Urothelium cell line (cell line): ENCODE data around the gene XG.
"Not testable (repeated sequence)": the region's sequence is repeated elsewhere in the genome, so short reads cannot be mapped to it uniquely, and the experiment has no call there.

Source experiments
- DNase-seq: peaks from one replicate; pipeline ENCODE4 v3.0.0; 2011; ENCODE audit warnings: low spot score, mixed read lengths
- FAIRE-seq: peaks from 2 replicates; lab custom pipeline; 2011; peaks lifted over from hg19 to GRCh38; lab: Jason Lieb, UNC

XG gene

GRCh38 chrX:2774776-2775175 is 22.9 kb downstream of the XG start:
- DNase-seq (no peak), FAIRE-seq (no peak)

DNA sequence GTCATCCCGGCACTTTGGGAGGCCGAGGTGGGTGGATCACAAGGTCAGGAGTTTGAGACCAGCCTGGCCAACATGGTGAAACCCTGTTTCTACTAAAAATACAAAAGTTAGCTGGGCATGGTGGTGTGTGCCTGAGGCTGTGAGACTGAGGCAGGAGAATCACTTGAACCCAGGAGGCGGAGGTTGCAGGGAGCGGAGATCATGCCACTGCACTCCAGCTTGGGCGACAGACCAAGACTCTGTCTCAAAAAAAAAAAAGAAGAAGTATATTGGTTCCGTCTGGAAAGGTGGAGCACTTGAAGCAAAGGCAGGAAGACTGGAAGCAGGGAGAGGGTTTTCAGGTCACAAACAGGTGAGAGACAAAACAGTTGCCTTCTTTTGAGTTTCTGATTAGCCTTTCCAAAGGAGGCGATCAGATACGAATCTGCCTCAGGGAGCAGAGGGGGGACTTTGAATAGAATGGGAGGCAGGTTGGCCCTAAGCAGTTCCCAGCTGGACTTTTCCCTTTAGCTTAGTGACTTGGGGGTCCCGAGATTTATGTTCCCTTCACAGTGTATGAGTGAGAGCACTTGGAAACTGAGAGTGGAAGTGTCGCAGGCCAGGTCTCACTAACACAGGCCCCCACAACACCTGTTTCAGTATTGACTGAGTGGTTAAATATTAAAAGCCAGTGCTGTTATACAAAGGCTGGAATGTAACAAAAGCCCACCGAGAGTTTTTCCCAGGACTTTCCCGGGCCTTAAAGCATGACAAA is 28.8 kb downstream of the XG start:
- DNase-seq, FAIRE-seq: not testable (repeated sequence)

DNA sequence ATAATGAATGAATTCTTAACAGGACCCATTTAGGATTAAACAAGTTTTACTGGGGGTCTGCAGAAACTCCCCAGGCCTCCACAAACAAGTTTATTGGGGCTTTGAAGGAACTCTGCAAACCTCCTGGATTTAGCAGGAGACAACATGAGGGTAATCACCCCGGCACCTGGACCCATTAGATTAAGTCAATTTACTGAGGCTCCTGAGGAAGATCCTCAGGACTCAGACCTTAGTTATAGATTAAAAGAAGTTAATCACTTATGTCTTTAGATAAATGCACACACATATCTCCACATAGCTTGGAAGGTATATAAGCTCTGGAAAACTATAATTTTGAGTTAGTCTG is 29.4 kb downstream of the XG start:
- no peak for FAIRE-seq

GRCh38 chrX:2781698-2782097 is 29.9 kb downstream of the XG start:
- no peak for DNase-seq
- no peak for FAIRE-seq

More for the DNA sequence above, 29.4 kb downstream of the XG start:
- no peak for DNase-seq

GRCh38 chrX:2782171-2782570 is 30.3 kb downstream of the XG start:
- FAIRE-seq: no peak
- DNase-seq: no peak

DNA sequence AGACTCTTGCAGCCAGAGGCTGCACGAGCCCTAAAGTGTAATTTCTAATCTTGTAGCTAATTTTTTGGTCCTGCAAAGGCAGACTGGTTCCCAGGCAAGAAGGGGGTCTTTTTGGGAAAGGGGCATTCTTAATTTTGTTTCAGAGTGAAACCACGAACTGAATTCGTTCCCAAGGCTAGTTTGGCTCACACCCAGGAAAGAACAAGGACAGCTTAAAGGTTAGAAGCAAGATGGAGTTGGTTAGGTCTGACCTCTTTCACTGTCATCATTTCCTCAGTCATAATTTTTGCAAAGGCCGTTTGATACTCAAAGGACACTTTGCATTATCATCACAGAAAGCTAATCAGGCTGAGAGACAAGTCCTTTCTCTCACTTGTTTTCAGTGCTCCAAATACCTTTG is 30.9 kb downstream of the XG start:
- FAIRE-seq (no peak), DNase-seq (no peak)

DNA sequence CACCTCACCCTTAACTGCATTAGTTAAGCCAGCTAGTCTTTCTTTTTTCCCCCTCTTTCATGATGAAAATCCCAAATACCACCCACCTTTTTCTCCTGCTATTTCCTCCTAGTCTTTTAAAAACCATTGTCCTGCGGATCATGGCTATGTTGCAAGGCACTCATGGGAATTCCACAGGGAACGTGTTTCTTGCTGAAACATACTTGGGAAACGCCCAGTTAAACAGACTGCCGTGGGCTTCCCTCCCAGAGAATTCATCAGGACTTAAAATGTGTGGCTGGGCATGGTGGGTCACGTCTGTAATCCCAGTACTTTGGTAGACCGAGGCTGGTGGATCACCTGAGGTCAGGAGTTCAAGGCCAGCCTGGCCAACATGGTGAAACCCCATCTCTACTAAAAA is 32.2 kb downstream of the XG start:
- no peak for FAIRE-seq
- DNase-seq: no peak

- DNase-seq (no peak), FAIRE-seq (no peak)
Observed at GRCh38 chrX:2785538-2785937, 33.7 kb downstream of the XG start.

DNA sequence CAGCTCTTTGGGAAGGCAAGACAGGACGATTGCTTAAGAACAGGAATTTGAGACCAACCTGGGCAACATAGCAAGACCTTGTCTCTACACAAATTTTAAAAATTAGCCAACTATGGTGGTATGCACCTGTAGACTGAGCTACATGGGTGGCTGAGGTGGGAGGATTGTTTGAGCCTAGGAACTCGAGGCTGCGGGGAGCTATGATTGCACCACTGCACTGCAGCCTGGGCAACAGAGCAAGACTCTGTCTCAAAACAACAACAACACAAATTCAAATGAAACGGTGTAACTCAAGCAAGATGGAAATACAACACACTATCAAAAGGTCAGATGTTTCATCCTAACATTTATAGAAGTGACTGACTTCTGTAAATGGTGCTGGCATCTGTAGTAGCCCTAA is 37.1 kb downstream of the XG start:
- DNase-seq (no peak), FAIRE-seq (no peak)

GRCh38 chrX:2789569-2789968 is 37.7 kb downstream of the XG start:
- no peak for FAIRE-seq
- DNase-seq: no peak

GRCh38 chrX:2793752-2794151 is 41.9 kb downstream of the XG start:
- no peak for FAIRE-seq
- no peak for DNase-seq

- no peak for FAIRE-seq
Observed at GRCh38 chrX:2794336-2794735, 42.5 kb downstream of the XG start.

DNA sequence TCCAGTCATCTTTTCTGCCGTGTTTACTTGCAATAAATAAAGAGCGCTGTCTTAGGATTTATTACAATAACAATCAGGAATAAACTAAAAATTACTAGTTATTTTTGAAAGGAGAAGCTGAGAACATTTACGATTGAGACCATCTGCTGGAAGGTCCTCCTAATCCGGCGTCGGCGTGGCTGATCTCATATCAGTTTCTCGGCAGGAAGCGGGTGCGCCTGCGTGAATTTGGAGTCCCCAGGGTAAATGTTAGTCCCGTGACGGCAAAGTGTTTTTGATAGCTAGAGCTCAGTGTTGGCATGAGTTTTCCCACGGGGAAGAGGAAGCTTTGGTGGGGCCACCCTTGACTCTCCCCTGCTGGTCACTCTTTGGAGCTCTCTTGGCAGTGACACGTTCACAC is 45.0 kb downstream of the XG start:
- FAIRE-seq: not testable (repeated sequence)

More at GRCh38 chrX:2794336-2794735, 42.5 kb downstream of the XG start:
- DNase-seq: no peak

DNA sequence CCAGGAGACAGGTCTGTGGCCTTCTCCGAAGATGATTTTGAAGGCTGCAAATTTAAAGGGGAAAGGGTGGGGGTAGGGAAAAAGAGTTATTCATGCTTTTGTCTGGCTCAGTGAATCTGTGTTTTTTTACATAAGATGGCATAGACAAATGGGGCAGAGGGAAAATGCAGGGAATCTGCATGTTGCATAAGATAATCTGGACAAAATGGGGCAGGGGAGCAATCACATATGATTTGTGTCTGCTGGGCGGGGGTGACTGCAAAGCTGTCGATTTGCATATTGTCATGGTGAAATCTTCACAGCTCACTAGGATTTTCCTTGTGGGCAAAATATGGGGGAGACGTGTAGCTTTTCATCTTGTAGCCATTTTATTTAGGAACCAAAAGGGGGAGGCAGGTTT is 47.5 kb downstream of the XG start:
- FAIRE-seq (no peak), DNase-seq (no peak)

More for the DNA sequence above, 45.0 kb downstream of the XG start:
- not testable (repeated sequence) for DNase-seq

DNA sequence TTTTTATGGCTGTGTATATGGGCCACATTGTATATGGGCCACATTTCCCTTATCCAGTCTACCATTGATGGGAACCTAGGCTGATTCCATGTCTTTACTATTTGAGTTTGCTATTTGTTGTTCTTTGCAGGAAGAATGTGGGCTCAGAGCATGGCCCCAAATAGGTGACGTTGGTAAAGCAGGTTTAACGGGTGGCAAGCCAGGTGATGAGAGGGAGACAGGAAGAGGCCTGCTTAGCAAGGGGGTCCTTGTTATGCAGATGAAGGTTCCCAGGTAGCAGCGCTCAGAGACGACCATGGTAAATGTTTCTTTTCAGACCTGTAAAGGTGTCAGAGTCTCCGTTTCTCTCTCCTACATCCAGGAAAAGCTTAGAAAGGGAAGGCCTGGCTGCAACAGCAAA is 48.1 kb downstream of the XG start:
- not testable (repeated sequence) for DNase-seq, FAIRE-seq

DNA sequence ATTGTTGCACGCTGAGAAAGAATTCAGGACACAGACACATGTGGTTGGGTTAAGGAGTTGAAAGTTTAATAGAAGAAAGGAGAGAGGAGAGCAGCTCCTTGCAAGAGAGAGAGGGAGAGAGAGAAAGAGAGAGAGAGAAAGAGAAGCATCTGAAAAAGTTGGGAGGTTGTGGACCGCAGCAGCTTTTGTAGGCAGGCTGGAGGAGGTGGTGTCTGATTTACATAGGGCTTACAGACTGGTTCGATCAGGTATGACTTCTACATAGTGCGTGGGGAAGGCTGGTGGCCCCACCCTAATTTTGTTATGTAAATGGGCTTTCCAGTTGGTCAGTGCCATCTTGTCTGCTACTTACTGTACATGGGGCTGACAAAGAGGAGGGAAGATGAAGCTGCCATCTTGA is 49.4 kb downstream of the XG start:
- DNase-seq (no peak), FAIRE-seq (no peak)

DNA sequence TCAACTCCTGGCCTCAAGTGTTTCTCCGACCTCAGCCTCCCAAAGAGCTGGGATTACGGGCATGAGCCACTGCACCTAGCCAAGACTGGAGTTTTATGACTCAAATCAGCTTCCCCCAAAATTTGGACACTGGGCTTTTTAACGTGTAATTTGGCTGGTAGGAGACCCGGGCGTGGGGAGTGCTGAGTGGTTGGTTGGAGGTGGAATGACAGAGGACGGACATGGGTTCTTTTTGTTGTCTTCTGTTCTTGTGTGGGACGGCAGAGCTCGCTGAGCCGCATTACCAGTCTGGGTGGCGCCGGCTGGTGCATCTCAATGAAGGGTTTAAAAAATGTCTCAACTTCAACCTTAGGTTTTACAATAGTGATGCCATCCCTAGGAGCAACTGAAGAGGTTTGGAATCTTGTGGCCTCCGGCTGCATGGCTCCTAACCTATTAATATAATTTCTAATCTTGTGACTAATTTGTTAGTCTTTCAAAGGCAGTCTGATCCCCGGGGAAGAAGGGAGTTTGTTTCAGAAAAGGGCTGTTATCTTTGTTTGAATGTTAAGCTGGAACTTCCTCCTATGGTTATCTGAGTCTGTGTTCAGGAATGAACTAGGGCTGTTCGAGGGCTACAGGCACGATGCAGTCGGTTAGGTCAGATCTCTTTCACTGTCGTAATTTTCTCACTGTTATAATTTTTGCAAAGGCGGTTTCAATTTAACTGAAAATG is 50.7 kb downstream of the XG start:
- not testable (repeated sequence) for FAIRE-seq, DNase-seq

DNA sequence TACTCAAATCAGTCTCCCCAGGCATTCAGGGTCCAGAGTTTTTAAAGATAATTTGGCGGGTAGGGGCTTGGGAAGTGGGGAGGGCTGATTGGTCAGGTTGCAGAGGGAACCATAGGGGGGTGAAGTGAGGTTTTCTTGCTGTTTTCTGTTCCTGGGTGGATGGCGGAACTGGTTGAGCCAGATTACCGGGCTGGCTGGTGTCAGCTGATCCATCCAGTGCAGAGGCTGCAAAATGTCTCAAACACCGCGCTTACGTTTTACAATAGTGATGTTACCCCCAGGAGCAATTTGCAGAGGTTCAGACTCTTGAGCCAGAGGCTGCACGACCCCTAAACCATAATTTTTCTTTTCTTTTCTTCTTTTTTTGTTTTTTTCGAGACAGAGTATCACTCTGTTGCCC is 51.6 kb downstream of the XG start:
- FAIRE-seq, DNase-seq: not testable (repeated sequence)

DNA sequence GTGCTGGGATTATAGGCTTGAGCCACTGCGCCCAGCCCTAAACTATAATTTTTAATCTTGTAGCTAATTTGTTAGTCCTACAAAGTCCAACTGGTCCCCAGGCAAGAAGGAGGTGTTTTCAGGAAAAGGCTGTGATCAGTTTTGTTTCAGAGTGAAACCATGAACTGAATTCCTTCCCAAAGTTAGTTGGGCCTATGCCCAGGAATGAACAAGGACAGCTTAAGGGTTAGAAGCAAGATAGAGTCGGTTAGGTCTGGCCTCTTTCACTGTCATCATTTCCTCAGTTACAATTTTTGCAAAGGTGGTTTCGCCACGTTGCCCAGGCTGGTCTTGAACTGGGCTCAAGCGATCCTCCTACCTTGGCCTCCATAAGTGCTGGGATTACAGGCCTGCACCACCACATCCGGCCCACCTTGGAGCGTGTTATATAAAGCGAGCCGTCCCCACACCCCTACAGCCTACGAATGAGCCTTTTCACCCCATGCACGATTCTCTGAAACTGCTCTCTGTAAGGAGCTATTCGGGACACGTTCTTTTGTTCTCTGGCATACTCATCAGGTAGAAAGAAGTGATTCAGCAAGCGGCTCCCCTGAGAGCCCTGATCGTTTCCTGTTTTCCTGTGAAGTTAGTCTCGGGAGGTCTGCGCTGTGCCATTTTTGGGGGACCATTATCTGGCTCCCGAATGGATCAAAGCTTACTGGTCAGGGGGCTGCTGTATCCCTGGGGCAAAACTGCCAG is 52.4 kb downstream of the XG start:
- FAIRE-seq, DNase-seq: not testable (repeated sequence)

GRCh38 chrX:2804858-2805257 is 53.0 kb downstream of the XG start:
- not testable (repeated sequence) for FAIRE-seq, DNase-seq

- no peak for DNase-seq
- FAIRE-seq: no peak
Observed at GRCh38 chrX:2811271-2811670, 59.4 kb downstream of the XG start.
